Peyer's patch (tissue), 4 donors: ENCODE results near the gene CNOT1.

Experiments
- CTCF ChIP-seq, 6 experiments: fragments of 450-650 bp in 4 of 6; fragments of 200-600 bp in 2 of 6; sonication (generic) in 1 of 6; IDR thresholded peaks; one replicate each; pipeline ENCODE4 v1.5.1; 2017 to 2019; ENCODE audit warnings: antibody characterized with exemption in 6 of 6, mild to moderate bottlenecking in 3 of 6, moderate library complexity in 1 of 6
- POLR2A ChIP-seq, 2 donors: fragments of 450-650 bp; IDR thresholded peaks; one replicate each; pipeline ENCODE4 v1.5.1; 2017; ENCODE audit warnings: antibody characterized with exemption in 2 of 2, mild to moderate bottlenecking in 2 of 2, moderate library complexity in 2 of 2

- TF ChIP-seq CTCF (IDR thresholded peaks at IDR 0.05) (no peak), POLR2A (IDR thresholded peaks at IDR 0.05) (no peak)
Observed at GRCh38 chr16:58670946-58671583, 41.4 kb upstream of the CNOT1 start.
